HEK293 (cell line): ENCODE results near the gene ORC1.

Source experiments
- ATF2 ChIP-seq: fragments of 450-650 bp; formaldehyde crosslinking; IDR thresholded peaks from 2 replicates; pipeline ENCODE4 v1.5.1; 2016; ENCODE audit warnings: missing biosample characterization, missing genetic modification characterization, low read depth
- CTCF ChIP-seq: fragments of 450-650 bp; formaldehyde crosslinking; IDR thresholded peaks from 2 replicates; pipeline ENCODE4 v1.5.1; 2016; ENCODE audit warnings: missing biosample characterization, missing genetic modification characterization
- FEZF1 ChIP-seq: fragments of 450-650 bp; formaldehyde crosslinking; IDR thresholded peaks from 2 replicates; pipeline ENCODE4 v1.5.1; 2016; ENCODE audit warnings: missing biosample characterization, missing genetic modification characterization
- HOXC10 ChIP-seq: sonication (generic); formaldehyde crosslinking; IDR thresholded peaks from 2 replicates; pipeline ENCODE4 v1.8.1; 2023; ENCODE audit warnings: mild to moderate bottlenecking, missing genetic modification reagents
- SALL2 ChIP-seq: fragments of 450-650 bp; formaldehyde crosslinking; IDR thresholded peaks from 2 replicates; pipeline ENCODE4 v1.5.0; 2017; ENCODE audit warnings: missing biosample characterization, mild to moderate bottlenecking, missing genetic modification characterization, borderline replicate concordance
- TCF7L2 ChIP-seq: IDR thresholded peaks from 2 replicates; pipeline ENCODE4 v1.6.1; 2011; ENCODE audit warnings: low read depth, mild to moderate bottlenecking, inconsistent platforms, low read length, moderate library complexity, borderline replicate concordance
- YY1 ChIP-seq: fragments of 450-650 bp; formaldehyde crosslinking; IDR thresholded peaks from 2 replicates; pipeline ENCODE4 v1.5.1; 2018; ENCODE audit warnings: missing biosample characterization, missing genetic modification characterization
- ZNF2 ChIP-seq: fragments of 450-650 bp; formaldehyde crosslinking; IDR thresholded peaks from 2 replicates; pipeline ENCODE4 v1.5.1; 2016; ENCODE audit warnings: missing biosample characterization, missing genetic modification characterization
- ZNF274 ChIP-seq, 2 experiments: fragments of 200-500 bp in 1 of 2; fragments of 450-650 bp in 1 of 2; sonication (Bioruptor generic) in 1 of 2; formaldehyde crosslinking in 1 of 2; IDR thresholded peaks; 2 replicates each; pipeline versions ENCODE4 v1.5.1 to v1.6.1; 2014 to 2016; ENCODE audit warnings: borderline replicate concordance in 1 of 2, inconsistent platforms in 1 of 2, low read length in 1 of 2, missing biosample characterization in 1 of 2, missing genetic modification characterization in 1 of 2
- ZNF449 ChIP-seq: fragments of 450-650 bp; formaldehyde crosslinking; IDR thresholded peaks from 2 replicates; pipeline ENCODE4 v1.5.1; 2017; ENCODE audit warnings: missing biosample characterization, mild to moderate bottlenecking, missing genetic modification characterization, moderate library complexity
- ZNF530 ChIP-seq: fragments of 450-650 bp; formaldehyde crosslinking; IDR thresholded peaks from 2 replicates; pipeline ENCODE4 v1.5.1; 2016; ENCODE audit warnings: low read depth, missing biosample characterization, missing genetic modification characterization
- ZNF701 ChIP-seq: fragments of 450-650 bp; formaldehyde crosslinking; IDR thresholded peaks from 2 replicates; pipeline ENCODE4 v1.5.1; 2016; ENCODE audit warnings: missing biosample characterization, missing genetic modification characterization

DNA sequence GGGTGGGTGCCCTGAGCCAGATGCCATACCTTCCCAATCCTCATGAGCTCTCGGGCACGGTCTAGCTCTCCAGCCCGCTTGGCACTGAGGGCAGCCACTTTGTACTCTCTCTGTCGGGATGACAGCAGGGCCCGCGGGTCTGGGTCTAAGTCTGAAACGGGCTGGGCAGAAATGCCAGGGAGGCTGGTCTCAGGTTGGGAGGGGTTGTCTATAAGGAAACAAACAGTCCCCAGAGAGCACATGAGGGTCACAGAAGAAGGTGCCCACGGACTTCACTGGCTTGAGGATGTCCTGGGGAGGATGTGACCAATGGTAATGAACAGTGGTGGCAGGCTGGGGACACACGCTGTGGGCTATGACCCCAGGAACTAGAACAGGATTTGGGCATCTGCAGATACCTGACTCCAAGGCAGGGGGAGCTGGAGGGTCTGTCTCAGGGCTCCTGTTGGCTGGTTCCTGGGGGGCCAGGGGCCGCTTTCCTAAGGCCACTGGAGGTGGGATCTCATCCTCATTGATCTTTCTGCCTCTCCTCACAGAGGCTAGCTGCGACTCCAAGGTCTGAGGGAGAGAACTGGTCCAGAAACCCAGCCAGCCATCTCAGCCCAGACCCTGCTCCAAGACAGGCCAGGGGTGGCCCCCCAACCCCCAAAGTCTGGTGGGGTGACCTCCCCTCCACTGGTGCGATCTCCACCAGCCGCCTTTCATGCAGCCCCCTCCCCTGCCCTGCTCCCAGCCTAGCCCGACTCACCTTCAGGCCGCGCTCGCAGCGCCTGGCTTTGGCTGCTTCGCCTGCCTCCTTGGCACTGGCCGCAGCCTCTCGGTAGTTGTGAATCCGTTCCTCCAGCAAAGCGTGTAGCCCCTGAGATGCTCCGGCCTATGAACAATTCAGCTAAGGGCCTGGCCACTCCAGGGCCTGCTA is 44.3 kb downstream of the ORC1 start:
- TF ChIP-seq CTCF (tag by site-specific recombination): no peak
- TF ChIP-seq ZNF449 (tag by site-specific recombination): no peak
- TF ChIP-seq TCF7L2: no peak
- no peak for TF ChIP-seq ATF2
- no peak for TF ChIP-seq ZNF2 (tag by site-specific recombination)
- no peak for TF ChIP-seq HOXC10 (CRISPR knock-in tag)
- no peak for TF ChIP-seq YY1 (tag by site-specific recombination)
- no peak for TF ChIP-seq ZNF274 (IDR thresholded peaks at IDR 0.05; ENCODE audit: low read length)
- no peak for TF ChIP-seq ZNF274 (tag by site-specific recombination; IDR thresholded peaks at IDR 0.05; ENCODE audit: borderline replicate concordance)
- no peak for TF ChIP-seq ZNF701 (tag by site-specific recombination)
- TF ChIP-seq ZNF530 (tag by site-specific recombination): no peak
- TF ChIP-seq FEZF1 (tag by site-specific recombination): no peak
- TF ChIP-seq SALL2 (tag by site-specific recombination): no peak
